CD4-positive, alpha-beta T cell (primary cell): ENCODE data around the gene SYTL3. TPM values are rescaled to one million over a fixed set of nuclear protein-coding genes. Genes with fewer than 3 reads are reported as not detected.

ENCODE experiments used
- ATAC-seq: fragments of 200-7000 bp; cut with Tn5 transposase; one replicate; pipeline ENCODE4 v1.10.0; 2022; ENCODE audit warnings: mild to moderate bottlenecking; ENCODE audit not compliant: poor library complexity
- CTCF ChIA-PET: fragments of 350-600 bp; sonication (Branson Sonifier 250); formaldehyde crosslinking; loops from one replicate; lab custom pipeline; 2021; ENCODE audit warnings: antibody characterized with exemption, inconsistent platforms; lab: Charles Lee
- POLR2A ChIA-PET: fragments of 350-600 bp; sonication (Branson Sonifier 250); formaldehyde crosslinking; loops from one replicate; lab custom pipeline; 2021; ENCODE audit warnings: antibody characterized with exemption, inconsistent platforms; lab: Charles Lee
- DNase-seq, 14 experiments: peaks; one replicate each; pipeline ENCODE4 v3.0.0-alpha.2; 2013 to 2020; ENCODE audit warnings: mixed read lengths in 2 of 14
- H3K27ac ChIP-seq, 2 donors: one replicate each; pipeline versions ENCODE4 v1.5.1 to v1.7.0; 2013; ENCODE audit warnings: low read length in 2 of 2, low read depth in 1 of 2, mild to moderate bottlenecking in 1 of 2
- H3K27me3 ChIP-seq, 2 experiments: 1 replicate in 1 of 2; 2 replicates in 1 of 2; pipeline versions ENCODE4 v1.6.1 to v1.7.0; 2013; ENCODE audit warnings: low read length in 2 of 2, control low read depth in 1 of 2, mild to moderate bottlenecking in 1 of 2, moderate library complexity in 1 of 2; ENCODE audit not compliant: insufficient read depth in 2 of 2, control insufficient read depth in 1 of 2
- H3K36me3 ChIP-seq: one replicate; pipeline ENCODE4 v1.6.1; 2013; ENCODE audit warnings: low read length, control low read depth; ENCODE audit not compliant: insufficient read depth
- H3K4me1 ChIP-seq: one replicate; pipeline ENCODE4 v1.6.1; 2013; ENCODE audit warnings: low read length, control low read depth; ENCODE audit not compliant: insufficient read depth
- H3K4me3 ChIP-seq: one replicate; pipeline ENCODE4 v1.5.1; 2013; ENCODE audit warnings: mild to moderate bottlenecking, low read length, moderate library complexity
- H3K9me3 ChIP-seq, 2 experiments: 1 replicate in 1 of 2; 2 replicates in 1 of 2; pipeline versions ENCODE4 v1.6.1 to v1.7.0; 2013; ENCODE audit warnings: low read length in 2 of 2, mild to moderate bottlenecking in 2 of 2, control low read depth in 1 of 2, moderate library complexity in 1 of 2; ENCODE audit not compliant: control insufficient read depth in 1 of 2, insufficient read depth in 1 of 2
- H3K27ac Mint-ChIP-seq: one replicate; pipeline ENCODE4 v1.8.0; 2020; ENCODE audit warnings: mixed read lengths
- H3K27me3 Mint-ChIP-seq: one replicate; pipeline ENCODE4 v1.8.0; 2021; ENCODE audit warnings: mixed read lengths
- H3K36me3 Mint-ChIP-seq: one replicate; pipeline ENCODE4 v1.8.0; 2021; ENCODE audit warnings: low read depth, mixed read lengths
- H3K4me1 Mint-ChIP-seq: one replicate; pipeline ENCODE4 v1.8.0; 2021; ENCODE audit warnings: low read depth, mixed read lengths
- H3K4me3 Mint-ChIP-seq: one replicate; pipeline ENCODE4 v1.8.0; 2020; ENCODE audit warnings: mild to moderate bottlenecking, mixed read lengths
- H3K9me3 Mint-ChIP-seq: one replicate; pipeline ENCODE4 v1.8.0; 2020; ENCODE audit warnings: mixed read lengths
- intact Hi-C, 2 experiments: fragments of 100-400 bp; cut with DNase I in 1 of 2; cut with micrococcal nuclease in 1 of 2; formaldehyde crosslinking; loops; one replicate each; pipeline versions ENCODE4 v1.15.1 to v1.9.0; 2023 to 2025; cut with DNase I, micrococcal nuclease
- total RNA-seq, 174 experiments: library from RNA in 2 of 174; stranded (reverse) in 2 of 174; gene quantifications; one replicate each; pipeline ENCODE4 v1.2.3 and lab custom pipeline; 2021 to 2026
- TF ChIP-seq, protein P1 (sequence below): fragments of 200-600 bp; IDR thresholded peaks from one replicate; pipeline ENCODE4 v1.8.0; 2022; ENCODE audit warnings: antibody characterized with exemption, mild to moderate bottlenecking

Gene SYTL3
- total RNA-seq, 2 experiments from 2014 or later, result 41.2 to 42.7 TPM

DNA sequence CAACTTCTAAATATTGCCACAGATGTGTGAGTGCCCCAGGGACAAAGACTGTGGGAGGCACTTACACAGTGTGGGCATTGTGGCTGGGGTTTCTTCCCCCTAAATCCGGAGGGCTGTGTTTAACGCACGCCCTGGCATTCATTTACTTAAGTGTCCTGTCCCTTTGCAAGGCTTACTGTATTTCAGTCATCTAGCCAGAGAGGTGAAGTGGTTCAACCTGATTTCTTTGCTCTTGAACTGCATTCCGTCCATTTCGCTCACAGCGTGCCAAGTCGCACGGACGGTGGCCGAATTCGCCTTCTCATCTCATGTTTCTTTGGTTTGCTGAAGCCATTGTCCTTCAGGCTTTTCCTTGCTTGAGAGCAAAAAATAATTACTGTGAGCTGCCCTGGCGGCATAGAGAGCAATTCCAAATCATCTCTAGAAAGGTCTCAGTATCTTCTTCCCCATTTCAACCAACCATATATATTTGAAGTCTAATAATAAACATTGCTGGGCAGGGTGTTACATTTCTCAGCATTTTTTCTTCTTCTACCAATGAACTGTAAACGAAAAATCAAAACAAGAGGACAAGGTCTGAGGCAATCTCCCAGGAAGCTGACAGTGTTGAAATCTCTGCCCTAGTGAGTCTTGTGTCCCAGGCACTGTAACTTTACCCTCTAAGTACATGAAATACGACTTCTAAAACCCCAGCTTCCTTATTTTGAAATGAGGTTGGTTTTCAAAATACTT, 16.9 kb downstream of the SYTL3 start:
- peak overlapping the region; percentile 11 for H3K27ac Mint-ChIP-seq
- ATAC-seq (no peak), DNase-seq (peak in 2 of 14 experiments; percentile 51 to 54)
- no peaks in the 10 kb centered on the region for H3K9me3 ChIP-seq
- ChIA-PET CTCF (interaction anchor here (1.2 kb wide), 1 partner anchor 25 kb away, joined by 3 read pairs; no protein-coding TSS in a partner anchor), POLR2A (interaction anchor here (0.6 kb wide), 1 partner anchor 382 kb away, joined by 3 read pairs; no protein-coding TSS in a partner anchor)
- H3K27ac ChIP-seq, result no peak overlapping the region
- no peaks in the 10 kb centered on the region for H3K27me3 Mint-ChIP-seq
- H3K36me3 Mint-ChIP-seq, result peaks cover 82% of the 10 kb centered on the region
- TF ChIP-seq, protein P1, sequence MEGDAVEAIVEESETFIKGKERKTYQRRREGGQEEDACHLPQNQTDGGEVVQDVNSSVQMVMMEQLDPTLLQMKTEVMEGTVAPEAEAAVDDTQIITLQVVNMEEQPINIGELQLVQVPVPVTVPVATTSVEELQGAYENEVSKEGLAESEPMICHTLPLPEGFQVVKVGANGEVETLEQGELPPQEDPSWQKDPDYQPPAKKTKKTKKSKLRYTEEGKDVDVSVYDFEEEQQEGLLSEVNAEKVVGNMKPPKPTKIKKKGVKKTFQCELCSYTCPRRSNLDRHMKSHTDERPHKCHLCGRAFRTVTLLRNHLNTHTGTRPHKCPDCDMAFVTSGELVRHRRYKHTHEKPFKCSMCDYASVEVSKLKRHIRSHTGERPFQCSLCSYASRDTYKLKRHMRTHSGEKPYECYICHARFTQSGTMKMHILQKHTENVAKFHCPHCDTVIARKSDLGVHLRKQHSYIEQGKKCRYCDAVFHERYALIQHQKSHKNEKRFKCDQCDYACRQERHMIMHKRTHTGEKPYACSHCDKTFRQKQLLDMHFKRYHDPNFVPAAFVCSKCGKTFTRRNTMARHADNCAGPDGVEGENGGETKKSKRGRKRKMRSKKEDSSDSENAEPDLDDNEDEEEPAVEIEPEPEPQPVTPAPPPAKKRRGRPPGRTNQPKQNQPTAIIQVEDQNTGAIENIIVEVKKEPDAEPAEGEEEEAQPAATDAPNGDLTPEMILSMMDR, result no peak
- H3K4me3 Mint-ChIP-seq, result peak overlapping the region; percentile 28
- intact Hi-C loops, result no loop called here
- H3K36me3 ChIP-seq, result peaks cover 61% of the 10 kb centered on the region
- peaks cover 7% of the 10 kb centered on the region for H3K4me1 ChIP-seq
- no peaks in the 10 kb centered on the region for H3K9me3 Mint-ChIP-seq
- peaks cover 21% of the 10 kb centered on the region for H3K4me1 Mint-ChIP-seq
- H3K27me3 ChIP-seq, result no peaks in the 10 kb centered on the region
- no peak overlapping the region for H3K4me3 ChIP-seq

DNA sequence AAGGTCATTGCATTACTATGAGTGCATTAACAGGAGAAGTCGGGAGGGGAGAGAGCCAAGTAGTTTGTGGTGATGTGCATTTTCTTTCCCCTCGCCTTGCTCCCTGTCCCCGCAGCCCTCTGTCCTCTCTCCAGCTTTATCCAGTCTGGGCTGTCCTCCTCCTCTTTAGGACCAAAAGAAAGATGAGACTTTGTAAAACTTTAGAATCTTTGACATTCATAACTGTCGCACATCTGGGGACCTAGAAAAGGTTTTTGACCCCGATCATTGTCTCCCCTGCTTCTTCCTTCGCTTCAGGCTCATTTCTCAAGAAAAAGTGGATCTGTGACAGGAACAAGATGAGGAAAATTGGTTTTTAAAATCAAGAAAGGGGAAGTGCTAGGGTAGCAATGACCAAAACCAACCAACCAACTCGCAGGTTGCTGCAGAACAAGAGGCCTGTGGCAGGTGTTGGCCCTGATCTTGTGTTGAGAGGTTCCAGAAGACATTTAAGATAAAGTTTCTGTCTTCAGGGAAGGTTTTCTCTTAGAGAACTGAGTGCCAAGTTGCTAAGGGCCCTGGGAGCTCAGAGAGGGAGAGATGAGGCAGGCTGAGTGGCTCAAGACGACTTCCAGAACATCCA, 17.6 kb downstream of the SYTL3 start:
- intact Hi-C loops, result no loop called here
- H3K27ac ChIP-seq, result no peak overlapping the region
- no peaks in the 10 kb centered on the region for H3K27me3 Mint-ChIP-seq
- H3K36me3 Mint-ChIP-seq, result peaks cover 80% of the 10 kb centered on the region
- TF ChIP-seq, protein P1, result no peak
- ChIA-PET POLR2A (interaction anchor here (0.6 kb wide), 1 partner anchor 382 kb away, joined by 3 read pairs; no protein-coding TSS in a partner anchor), CTCF (interaction anchor here (1.2 kb wide), 1 partner anchor 24 kb away, joined by 3 read pairs; no protein-coding TSS in a partner anchor)
- H3K9me3 ChIP-seq, result no peaks in the 10 kb centered on the region
- DNase-seq, result no peak
- H3K4me3 ChIP-seq, result no peak overlapping the region
- no peak for ATAC-seq
- no peak overlapping the region for H3K4me3 Mint-ChIP-seq
- H3K4me1 Mint-ChIP-seq, result peaks cover 18% of the 10 kb centered on the region
- H3K27ac Mint-ChIP-seq, result peak overlapping the region; percentile 11
- H3K36me3 ChIP-seq, result peaks cover 56% of the 10 kb centered on the region
- peaks cover 7% of the 10 kb centered on the region for H3K4me1 ChIP-seq
- no peaks in the 10 kb centered on the region for H3K9me3 Mint-ChIP-seq
- H3K27me3 ChIP-seq, result no peaks in the 10 kb centered on the region

DNA sequence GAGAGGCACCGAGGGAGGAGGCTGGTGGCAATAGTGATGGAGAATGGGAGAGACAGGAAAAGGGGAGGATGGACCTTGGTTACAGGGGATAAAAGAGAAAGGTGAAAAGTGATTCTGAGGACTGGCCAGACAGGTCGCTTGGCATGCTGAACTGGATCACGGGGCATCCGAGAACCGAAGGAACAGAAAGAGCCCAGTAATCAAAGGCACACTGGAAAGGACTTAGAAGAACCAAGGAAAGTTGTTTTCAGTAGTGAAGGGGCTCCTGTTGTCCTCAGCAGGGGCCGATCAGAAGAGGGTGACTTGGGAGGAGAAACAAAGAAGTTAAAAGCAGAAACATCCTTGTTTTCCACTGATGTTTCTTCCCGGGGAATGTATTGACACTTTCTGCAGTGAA, 18.9 kb downstream of the SYTL3 start:
- Mint-ChIP-seq H3K27me3 (no peaks in the 10 kb centered on the region), H3K36me3 (peaks cover 74% of the 10 kb centered on the region), H3K4me1 (peaks cover 9% of the 10 kb centered on the region), H3K4me3 (no peak overlapping the region), H3K9me3 (no peaks in the 10 kb centered on the region), H3K27ac (no peak overlapping the region)
- CTCF ChIA-PET, result interaction anchor here (1.5 kb wide), 1 partner anchor 9 kb away, joined by 4 read pairs; no protein-coding TSS in a partner anchor
- intact Hi-C loops, result no loop called here
- Histone ChIP-seq H3K27me3 (no peaks in the 10 kb centered on the region), H3K4me3 (no peak overlapping the region), H3K27ac (no peak overlapping the region), H3K36me3 (peaks cover 44% of the 10 kb centered on the region), H3K9me3 (no peaks in the 10 kb centered on the region), H3K4me1 (peaks cover 4% of the 10 kb centered on the region)
- TF ChIP-seq, protein P1, result no peak
- POLR2A ChIA-PET, result no interaction called here
- ATAC-seq (no peak), DNase-seq (no peak)
